Pons (tissue), 1 donor: Measurements from ENCODE around the gene LMF2.
"Not testable (repeated sequence)": the region's sequence is repeated elsewhere in the genome, so short reads cannot be mapped to it uniquely, and the experiment has no call there.

Experiments
- DNase-seq: peaks from one replicate; pipeline ENCODE4 v3.0.0-alpha.2; 2016; ENCODE audit warnings: low spot score

LMF2 gene

DNA sequence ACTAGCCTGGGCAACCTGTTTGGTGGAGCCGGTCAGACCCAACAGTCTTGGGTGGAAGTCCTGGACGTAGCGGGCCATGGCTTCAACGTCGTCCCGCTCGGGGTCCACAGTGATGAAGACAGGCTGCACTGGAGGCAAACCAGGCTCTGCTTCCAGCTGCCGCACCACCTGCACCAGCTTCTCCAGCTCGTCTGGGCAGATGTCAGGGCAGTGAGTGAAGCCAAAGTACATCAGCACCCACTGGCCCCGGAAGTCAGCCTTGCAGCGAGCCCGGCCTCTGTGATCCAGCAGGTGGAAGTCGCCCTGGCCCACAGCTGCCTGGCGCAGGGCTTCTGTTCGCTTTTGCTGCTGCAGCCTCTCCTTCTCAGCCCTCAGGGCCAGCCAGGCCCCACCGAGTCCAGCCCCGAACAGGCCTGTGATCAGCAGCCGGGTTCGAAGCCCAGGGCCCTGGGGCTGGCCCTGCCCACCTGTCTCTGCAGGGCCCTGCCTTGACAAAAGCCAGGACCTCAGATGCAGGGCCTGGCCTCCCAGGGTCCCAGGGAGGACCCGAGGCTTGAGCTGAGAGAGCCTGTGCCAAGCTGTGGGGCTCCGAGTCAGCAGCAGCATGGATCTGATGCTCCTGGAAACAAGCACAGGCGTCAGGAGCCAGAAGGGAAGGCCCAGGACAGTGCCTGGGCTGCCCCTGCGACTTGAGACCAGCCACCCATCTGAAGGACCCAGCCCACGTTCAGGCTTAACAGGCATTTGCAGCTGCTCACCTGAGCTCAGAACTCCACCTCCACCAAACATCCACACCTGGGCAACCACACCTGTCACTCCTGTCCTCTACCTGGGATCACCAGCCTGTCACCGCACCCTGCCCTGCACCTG, 16.5 kb upstream of the LMF2 start:
- no peak for DNase-seq

DNA sequence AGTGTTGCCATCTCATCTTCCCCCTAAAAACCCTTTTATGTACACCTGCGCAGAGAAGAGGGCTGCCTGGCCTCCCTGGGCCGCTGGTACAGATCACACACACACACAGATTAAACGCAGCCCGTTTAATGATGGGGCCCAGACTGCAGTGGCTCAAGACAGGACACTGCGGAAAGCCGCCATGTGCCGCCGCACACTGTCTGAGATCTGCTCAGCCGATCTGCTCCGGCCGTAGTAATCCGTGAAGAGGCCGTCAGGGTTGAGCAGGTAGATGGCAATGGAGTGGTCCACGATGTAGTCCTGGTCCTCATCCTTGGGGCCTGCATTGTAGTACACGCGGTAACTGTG, 15.9 kb upstream of the LMF2 start:
- no peak for DNase-seq

DNA sequence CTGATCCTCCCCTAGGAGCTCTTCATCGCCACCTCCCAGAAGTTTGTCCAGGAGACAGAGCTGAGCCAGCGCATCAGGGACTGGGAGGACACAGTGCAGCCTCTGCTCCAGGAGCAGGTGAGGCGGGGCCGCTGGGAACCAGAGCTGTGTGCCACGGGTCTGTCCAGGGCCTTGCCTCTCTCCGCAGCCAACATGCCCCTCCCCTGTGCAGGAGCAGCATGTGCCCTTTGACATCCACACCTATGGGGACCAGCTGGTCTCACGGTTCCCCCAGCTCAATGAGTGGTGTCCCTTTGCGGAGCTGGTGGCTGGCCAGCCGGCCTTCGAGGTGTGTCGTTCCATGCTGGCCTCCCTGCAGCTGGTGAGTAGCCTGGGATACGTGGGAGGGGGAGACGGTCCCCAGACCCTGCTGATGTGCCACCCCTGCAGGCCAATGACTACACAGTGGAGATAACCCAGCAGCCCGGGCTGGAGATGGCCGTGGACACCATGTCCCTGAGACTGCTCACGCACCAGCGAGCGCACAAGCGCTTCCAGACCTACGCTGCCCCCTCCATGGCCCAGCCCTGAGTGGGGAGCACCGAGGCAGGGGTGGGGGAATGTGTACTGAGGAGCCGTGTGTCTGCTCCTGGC, 15.4 kb upstream of the LMF2 start:
- DNase-seq: no peak

DNA sequence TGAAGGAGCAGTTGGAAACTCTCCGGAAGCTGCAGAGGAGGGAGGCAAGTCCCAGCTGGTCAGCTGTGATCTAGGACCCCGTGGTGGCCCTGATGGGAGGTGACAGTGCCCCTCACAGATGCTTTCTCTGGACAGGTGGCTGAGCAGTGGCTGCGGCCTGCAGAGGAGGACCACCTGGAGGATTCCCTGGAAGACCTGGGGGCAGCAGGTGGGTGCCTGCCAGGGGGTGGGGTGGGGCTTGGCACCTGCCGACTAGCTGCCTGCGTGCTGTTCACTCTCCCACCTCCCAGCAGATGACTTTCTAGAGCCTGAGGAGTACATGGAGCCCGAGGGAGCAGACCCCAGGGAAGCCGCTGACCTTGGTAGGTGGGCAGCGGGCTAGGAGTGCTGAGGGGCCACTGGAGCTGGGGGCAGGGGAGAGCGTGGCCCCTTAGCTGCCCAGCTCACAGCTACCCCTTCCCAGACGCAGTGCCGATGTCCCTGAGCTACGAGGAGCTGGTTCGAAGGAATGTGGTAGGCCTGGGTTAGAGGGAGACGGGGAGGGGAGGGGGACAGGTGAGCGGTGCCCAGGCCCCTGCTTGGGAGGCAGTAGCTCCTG, 14.8 kb upstream of the LMF2 start:
- no peak for DNase-seq

DNA sequence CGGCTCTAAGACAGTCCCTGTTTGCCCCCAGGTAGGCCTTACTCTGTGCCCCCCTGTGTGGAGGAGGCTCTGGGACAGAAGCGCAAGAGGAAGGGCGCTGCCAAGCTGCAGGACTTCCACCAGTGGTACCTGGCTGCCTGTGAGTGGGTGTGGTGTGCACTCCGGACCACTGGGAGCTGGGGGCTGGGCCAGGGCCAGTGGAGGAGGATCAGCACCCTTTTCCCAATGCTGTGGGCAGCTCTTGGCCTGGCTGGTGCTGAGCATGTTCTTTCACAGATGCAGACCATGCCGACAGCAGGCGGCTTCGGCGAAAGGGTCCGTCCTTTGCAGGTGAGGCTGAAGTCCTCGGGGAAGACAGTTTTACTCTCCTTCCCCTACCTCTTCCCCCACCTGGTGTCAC, 14.2 kb upstream of the LMF2 start:
- no peak for DNase-seq

DNA sequence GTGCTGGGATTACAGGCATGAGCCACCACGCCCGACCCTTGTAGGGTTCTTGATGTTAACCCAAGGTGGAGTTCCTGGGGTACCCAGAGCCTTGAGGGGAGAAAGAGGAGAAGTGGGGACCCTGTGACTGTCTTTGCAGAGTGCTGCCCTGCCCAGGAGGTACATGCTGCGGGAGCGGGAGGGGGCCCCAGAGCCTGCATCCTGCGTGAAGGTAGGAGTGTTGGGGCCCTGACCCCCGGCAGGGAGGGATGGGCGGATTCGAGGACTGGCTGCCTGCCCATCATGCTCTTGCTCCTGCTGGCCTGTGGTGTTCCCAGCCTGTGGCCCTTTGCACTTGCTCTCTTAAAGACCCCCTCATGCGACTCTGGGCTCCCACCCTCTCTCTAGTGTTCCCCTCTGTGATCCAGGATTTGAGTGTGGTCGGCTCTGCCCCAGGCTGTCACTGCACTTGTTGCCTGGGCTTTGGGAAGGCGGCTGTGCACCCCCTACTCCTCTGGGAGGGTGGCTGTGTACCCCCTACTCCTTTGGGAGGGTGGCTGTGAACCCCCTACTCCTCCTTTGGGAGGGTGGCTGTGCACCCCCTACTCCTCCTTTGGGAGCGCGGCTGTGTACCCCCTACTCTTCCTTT, 13.4 kb upstream of the LMF2 start:
- DNase-seq: no peak

DNA sequence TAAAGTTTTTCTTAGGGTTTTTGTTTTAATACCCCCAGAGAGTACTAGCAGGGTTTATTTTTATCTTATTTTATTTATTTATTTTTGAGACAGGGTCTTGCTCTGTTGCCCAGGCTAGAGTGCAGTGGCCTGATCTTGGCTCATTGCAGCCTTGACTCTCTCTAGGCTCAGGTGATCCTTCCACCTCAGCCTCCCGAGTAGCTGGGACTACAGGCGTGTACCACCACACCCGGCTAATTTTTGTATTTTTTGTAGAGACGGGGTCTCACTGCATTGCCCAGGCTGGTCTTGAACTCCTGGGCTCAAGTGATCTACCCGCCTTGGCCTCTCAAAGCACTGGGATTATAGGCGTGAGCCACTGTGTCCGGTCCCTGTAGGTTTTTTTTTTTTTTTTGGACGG, 12.7 kb upstream of the LMF2 start:
- DNase-seq: not testable (repeated sequence)

DNA sequence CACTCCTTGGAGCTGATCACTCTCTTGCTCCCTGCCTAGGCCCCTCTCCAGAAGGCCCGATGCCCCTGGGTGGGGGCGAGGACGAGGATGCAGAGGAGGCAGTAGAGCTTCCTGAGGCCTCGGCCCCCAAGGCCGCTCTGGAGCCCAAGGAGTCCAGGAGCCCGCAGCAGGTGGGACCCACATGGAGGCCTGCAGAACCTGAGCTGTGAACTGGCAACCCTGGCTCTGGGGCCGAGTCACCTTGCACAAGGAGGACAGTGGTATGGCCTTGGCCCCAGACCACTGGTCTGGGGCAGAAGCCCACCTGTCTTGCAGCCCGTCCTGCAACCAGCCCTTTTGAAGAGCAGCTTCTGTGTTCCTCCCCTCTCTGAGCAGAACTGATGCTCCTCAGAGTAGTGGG, 11.6 kb upstream of the LMF2 start:
- no peak for DNase-seq

DNA sequence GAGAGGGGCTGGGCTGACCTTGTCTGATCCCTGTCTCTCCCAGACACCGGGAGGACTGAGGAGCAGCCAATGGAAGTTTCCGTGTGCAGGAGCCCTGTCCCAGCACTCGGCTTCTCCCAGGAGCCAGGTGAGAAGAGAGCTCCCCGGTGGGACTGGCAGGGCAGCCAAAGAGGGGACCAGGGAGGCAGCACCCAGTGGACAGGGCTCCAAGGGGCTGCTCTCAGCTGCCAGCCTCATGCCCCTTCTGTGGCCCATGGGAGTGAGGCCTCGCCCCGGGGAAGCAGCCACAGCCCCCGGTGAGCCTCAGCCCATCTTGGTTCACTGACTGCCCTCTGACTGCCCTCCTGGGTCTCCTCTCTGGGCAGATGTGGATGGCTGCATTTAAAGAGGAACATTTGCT, 11.1 kb upstream of the LMF2 start:
- no peak for DNase-seq

DNA sequence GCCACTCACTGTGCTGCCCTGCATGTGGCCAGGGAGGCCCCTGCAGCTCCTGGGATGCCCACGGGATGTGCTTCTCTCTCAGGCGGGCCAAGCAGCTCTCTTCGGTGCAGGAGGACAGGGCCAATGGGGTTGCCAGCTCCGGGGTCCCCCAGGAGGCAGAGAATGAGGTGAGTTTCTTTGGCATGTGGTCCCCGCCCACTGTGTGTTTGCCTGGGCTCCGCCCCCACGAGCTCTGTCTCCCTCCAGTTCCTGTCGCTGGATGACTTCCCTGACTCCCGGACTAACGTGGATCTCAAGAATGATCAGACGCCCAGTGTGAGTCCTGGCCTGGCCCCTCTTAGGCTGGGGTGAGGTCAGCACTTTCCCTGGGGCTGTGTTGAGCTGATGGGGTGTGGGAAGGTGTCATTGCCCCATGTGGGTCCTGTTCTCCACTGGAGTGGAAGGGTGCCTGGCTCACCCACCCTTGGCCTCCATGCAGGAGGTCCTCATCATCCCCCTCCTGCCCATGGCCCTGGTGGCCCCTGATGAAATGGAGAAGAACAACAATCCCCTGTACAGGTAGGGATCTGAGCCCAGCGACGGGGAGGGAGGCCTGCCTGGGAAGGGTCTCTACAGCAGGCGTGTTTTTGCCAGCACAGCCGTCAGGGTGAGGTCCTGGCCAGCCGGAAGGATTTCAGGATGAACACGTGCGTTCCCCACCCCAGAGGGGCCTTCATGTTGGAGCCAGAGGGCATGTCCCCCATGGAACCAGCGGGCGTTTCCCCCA, 10.2 kb upstream of the LMF2 start:
- no peak for DNase-seq

DNA sequence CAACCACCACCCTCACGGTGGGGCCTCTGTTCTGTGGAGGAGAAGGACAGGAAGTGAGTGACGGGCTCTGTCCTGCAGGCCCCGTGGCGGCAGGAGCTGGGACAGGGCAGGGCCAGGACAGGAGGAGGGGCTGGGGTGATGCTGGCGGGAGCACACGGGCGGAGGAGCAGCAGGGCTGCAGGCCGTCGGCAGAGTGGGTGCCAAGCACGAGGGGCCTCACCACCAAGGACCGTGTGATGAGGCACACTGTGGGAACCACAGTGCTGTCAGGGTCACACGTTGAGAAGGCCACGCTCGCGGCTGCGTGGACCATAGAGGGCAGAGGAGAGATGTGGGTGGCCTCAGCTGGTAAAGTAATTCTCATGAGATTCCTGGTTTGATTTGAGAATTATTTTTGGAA, 9.4 kb upstream of the LMF2 start:
- DNase-seq: no peak

DNA sequence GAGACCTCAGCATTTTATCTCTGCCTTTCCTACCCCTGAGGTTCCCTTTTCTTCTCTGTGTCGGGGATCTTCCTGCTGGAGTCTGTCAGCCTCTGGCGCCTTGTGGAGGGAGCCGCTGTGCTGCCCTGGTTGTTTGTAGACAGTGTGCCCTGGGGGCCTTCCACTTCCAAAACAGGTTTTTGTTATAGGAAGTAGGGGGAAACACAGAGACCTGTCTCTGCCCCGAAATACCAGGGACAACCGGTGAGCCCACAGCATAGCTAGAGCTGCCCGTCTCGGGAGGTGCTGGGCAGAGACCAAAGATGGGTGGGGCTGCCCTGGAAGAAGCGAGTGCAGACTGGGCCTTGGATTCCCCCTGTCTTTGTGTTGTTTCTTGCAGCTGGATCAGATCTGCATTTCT, 8.6 kb upstream of the LMF2 start:
- DNase-seq: no peak

DNA sequence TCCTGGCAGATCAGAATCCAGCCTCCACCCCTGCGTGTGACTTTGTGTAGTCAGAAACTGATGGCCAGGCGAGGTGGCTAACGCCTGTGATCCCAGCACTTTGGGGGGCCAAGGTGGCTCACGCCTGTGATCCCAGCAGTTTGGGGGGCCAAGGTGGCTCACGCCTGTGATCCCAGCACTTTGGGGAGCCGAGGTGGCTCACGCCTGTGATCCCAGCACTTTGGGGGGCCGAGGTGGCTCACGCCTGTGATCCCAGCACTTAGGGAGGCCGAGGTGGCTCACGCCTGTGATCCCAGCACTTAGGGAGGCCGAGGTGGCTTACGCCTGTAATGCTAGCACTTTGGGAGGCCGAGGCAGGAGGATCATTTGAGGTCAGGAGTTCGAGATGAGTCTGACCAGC, 5.7 kb upstream of the LMF2 start:
- no peak for DNase-seq

DNA sequence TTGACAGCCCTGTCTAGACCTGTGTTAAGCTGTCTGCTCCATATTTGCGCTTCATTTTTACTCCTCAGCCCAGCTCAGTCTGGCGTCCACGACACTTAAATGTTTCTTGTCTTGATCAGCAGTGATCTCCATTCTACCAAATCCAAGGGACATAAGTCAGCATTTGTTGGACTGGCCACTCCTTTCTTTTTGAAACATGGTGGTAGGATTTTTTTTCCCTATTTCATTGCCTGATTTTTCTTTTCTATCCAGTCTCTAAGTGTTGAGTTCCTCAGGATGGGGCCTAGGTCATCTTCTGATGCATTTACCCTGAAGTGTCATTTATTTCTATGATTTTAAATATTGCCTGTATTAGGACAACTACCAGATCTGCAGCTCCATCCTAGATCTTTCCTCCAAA, 1.4 kb upstream of the LMF2 start:
- no peak for DNase-seq

DNA sequence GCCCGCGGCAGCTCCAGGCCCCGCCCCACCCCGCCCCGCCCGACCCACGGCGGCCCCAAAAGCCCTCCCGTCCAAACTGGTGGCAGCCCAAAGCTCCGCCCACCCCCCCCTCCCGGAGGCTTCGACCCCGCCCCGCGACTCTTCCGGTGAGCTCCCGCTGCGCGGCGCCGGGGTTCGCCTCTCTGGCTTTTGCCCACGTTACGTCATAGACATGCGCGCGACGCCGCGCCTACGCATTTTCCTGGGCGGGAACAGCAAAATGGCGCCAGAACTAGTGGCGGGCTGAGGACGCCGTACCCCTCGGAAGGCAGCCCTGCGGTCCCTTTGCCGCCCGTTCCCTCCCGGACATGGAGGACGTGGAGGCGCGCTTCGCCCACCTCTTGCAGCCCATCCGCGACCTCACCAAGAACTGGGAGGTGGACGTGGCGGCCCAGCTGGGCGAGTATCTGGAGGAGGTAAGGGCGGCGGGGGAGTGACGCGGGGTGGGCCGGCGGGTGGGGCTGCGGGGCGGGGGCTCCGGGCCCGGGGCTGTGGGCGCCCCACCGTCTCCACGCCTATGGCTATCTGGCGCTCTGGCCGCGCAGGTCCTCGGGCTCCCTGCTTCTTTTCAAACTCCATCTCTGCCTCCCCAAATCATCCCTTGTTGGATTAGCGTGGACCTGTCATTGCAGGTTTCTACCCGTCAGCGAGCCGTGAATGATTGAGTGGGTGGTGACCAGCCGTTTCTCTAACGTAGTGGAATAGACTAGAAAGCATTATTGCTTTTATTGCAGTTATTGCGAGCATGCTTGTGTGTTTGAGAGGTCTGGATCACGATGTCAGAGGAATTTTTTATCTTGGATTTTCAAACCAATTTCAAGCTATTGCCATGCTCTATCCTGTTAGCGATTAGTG, 736 bp upstream of the LMF2 start, which contains the start of gene NCAPH2:
TSS of gene NCAPH2 (plus strand) at position 234 of the 894 bp plus-strand sequence. CDS start at position 348, 114 bp downstream.
- DNase-seq: peak; percentile 94

DNA sequence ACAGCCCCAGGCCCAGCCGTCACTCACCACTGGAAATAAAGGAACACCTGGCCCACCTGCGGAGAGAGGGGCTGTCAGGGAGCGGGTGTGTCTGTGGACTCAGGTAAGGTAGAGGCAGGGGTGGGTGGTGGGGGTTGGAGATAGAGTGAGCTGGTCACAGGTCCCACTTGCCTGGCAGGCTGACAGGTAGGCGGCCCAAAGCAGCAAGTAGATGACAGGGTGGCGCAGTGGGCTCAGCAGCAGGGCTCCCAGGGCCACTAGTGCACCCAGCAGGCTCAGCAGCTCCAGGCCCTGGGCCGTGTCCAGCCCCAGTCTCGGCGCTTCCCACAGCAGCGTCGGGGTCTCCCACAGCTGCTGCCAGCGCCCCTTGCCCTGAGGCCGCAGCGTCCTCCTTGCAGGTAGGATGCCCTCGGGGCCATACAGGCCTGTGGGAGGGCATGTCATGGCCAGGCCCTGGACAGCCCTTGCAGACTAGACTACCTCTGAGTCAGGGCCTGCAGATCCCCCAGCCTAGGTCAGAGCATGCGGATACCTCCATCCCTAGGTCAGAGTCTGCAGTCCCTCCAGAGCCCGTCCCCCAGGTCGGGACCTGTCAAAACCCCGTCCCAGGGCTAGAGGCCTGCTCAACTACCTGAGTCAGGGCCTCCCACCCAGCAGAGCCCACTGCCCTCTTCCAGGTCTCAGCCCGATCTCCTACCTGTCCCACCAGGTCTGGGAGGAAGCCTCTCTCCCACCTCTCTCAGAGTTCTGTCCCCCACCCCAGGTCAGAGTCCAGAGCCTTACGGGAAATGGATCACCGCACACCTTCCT, 686 bp downstream of the LMF2 start:
- no peak for DNase-seq

DNA sequence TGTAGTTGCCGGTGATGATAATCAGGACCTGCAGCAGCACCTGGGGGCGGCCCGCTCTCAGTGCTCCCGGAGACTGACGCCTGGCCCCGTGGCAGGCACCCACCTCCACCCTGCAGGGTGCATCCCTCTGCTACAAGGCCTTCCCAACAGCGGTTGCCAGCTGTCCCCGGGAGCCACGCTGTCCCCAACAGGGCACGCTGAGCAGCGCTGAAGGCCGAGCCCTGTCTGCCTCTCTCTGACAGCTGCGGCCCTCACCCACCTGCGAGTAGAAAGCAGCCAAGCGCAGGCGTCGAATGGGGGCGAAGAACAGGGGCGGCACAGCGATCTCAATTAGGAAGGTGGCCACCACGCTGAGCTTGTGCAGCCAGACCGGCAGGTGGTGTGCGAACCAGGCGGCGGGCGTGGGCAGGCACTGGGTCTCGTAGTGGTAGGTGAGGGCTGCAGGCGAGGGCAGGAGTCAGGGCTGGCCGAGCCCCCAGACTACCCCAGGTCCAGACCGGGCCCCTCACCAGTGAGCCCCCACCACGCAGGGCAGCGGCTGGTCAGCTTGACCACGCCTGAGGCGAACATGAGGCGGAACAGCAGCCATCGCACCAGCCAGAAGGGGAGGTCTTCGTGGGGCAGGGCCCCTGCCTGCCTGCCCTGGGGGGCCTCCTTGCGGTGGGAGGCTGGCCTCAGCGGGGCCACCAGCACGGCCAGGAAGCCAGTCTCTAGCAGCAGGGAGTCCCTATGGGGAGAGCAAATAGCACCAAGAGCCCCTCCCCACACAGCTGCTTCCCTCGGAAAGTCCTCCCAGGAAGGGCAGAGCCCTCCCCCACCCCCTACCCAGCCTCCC, 1.5 kb downstream of the LMF2 start:
- DNase-seq: no peak

DNA sequence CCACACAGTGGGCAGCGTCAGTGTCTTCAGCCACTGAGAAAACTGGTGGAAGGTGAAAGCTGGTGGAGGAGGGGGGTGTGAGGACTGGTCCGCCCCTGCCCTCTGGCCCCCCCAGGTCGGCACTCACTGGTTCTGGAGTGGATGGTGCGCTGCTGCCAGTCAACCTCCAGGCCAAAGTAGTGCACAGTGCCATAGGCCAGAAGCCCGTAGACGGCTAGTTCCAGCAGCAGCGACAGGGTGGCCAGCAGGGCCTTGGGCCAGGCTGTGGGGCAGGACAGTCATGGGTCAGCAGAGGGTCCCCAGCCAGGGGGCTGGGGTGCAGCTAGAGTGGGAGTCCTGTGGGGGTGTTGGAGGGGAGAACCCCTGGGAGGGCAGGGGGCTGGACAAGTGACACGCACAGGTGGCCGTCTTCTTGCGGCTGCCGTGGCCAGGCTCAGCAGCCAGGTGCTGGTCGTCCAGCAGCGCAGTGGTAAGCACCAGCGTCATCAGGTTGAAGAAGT, 2.2 kb downstream of the LMF2 start:
- no peak for DNase-seq
